H9 (cell line): ENCODE measurements around the gene COMMD9. TPM values are rescaled to one million over a fixed set of nuclear protein-coding genes. Genes with fewer than 3 reads are reported as not detected.
"Not testable (repeated sequence)": the region's sequence is repeated elsewhere in the genome, so short reads cannot be mapped to it uniquely, and the experiment has no call there.

Experiments
- DNase-seq: peaks from one replicate; pipeline ENCODE4 v3.0.0-alpha.2; 2017
- H2AFZ ChIP-seq: one replicate; pipeline ENCODE4 v1.6.1; 2013; ENCODE audit warnings: mild to moderate bottlenecking, low read length, control low read depth, moderate library complexity
- H2AK5ac ChIP-seq: 2 replicates; pipeline ENCODE4 v1.6.1; 2013; ENCODE audit warnings: low read length, control low read depth, mixed read lengths; ENCODE audit not compliant: insufficient read length
- H2BK120ac ChIP-seq: one replicate; pipeline ENCODE4 v1.6.1; 2013; ENCODE audit warnings: low read depth, mild to moderate bottlenecking, low read length, control low read depth, inconsistent platforms; ENCODE audit not compliant: poor library complexity, severe bottlenecking
- H2BK12ac ChIP-seq: 2 replicates; pipeline ENCODE4 v1.6.1; 2013; ENCODE audit warnings: low read length, control low read depth, mixed read lengths, low read depth; ENCODE audit not compliant: insufficient read length
- H2BK15ac ChIP-seq: 2 replicates; pipeline ENCODE4 v1.6.1; 2013; ENCODE audit warnings: low read depth, low read length, control low read depth
- H2BK20ac ChIP-seq: one replicate; pipeline ENCODE4 v1.6.1; 2013; ENCODE audit warnings: low read depth, mild to moderate bottlenecking, low read length, control low read depth, inconsistent platforms; ENCODE audit not compliant: poor library complexity, severe bottlenecking
- H2BK5ac ChIP-seq: 2 replicates; pipeline ENCODE4 v1.6.1; 2013; ENCODE audit warnings: low read length, control low read depth, mixed read lengths; ENCODE audit not compliant: insufficient read length
- H3K14ac ChIP-seq: 2 replicates; pipeline ENCODE4 v1.6.1; 2013; ENCODE audit warnings: low read length, control low read depth; ENCODE audit not compliant: insufficient read depth
- H3K18ac ChIP-seq: 2 replicates; pipeline ENCODE4 v1.6.1; 2013; ENCODE audit warnings: low read depth, mild to moderate bottlenecking, mixed read lengths, low read length, control low read depth; ENCODE audit not compliant: insufficient read length
- H3K23ac ChIP-seq: 2 replicates; pipeline ENCODE4 v1.6.1; 2013; ENCODE audit warnings: low read length, control low read depth, mixed read lengths, low read depth; ENCODE audit not compliant: insufficient read length
- H3K23me2 ChIP-seq: 2 replicates; pipeline ENCODE4 v1.6.1; 2013; ENCODE audit warnings: low read depth, mild to moderate bottlenecking, mixed read lengths, low read length, control low read depth; ENCODE audit not compliant: insufficient read length, poor library complexity, severe bottlenecking
- H3K27ac ChIP-seq: 2 replicates; pipeline ENCODE4 v1.5.1; 2013; ENCODE audit warnings: low read length, control low read depth, mixed read lengths, low read depth; ENCODE audit not compliant: insufficient read length
- H3K27me3 ChIP-seq: 2 replicates; pipeline ENCODE4 v1.6.1; 2013; ENCODE audit warnings: low read length, control low read depth, inconsistent platforms; ENCODE audit not compliant: insufficient read depth
- H3K4ac ChIP-seq: 2 replicates; pipeline ENCODE4 v1.6.1; 2013; ENCODE audit warnings: low read depth, mild to moderate bottlenecking, control low read depth, inconsistent platforms, low read length, moderate library complexity
- H3K4me1 ChIP-seq: 2 replicates; pipeline ENCODE4 v1.6.1; 2013; ENCODE audit warnings: low read length, control low read depth, inconsistent platforms; ENCODE audit not compliant: insufficient read depth
- H3K4me2 ChIP-seq: 2 replicates; pipeline ENCODE4 v1.6.1; 2013; ENCODE audit warnings: low read length, control low read depth, mixed read lengths; ENCODE audit not compliant: insufficient read length, insufficient read depth
- H3K56ac ChIP-seq: 2 replicates; pipeline ENCODE4 v1.6.1; 2013; ENCODE audit warnings: low read depth, mild to moderate bottlenecking, mixed read lengths, low read length, control low read depth; ENCODE audit not compliant: insufficient read length
- H3K79me1 ChIP-seq: 2 replicates; pipeline ENCODE4 v1.6.1; 2013; ENCODE audit warnings: low read depth, mild to moderate bottlenecking, moderate library complexity, low read length, control low read depth, inconsistent platforms; ENCODE audit not compliant: insufficient read depth, poor library complexity, severe bottlenecking
- H3K79me2 ChIP-seq: 2 replicates; pipeline ENCODE4 v1.6.1; 2013; ENCODE audit warnings: low read length, control low read depth, inconsistent platforms; ENCODE audit not compliant: insufficient read depth
- H3K9ac ChIP-seq: 2 replicates; pipeline ENCODE4 v1.6.1; 2013; ENCODE audit warnings: low read length, control low read depth, mixed read lengths; ENCODE audit not compliant: insufficient read length; ENCODE audit errors: extremely low read depth
- H3K9me3 ChIP-seq: one replicate; pipeline ENCODE4 v1.6.1; 2013; ENCODE audit warnings: low read depth, low read length, inconsistent platforms; ENCODE audit not compliant: control insufficient read depth
- H3T11ph ChIP-seq: one replicate; pipeline ENCODE4 v1.6.1; 2013; ENCODE audit warnings: mild to moderate bottlenecking, low read length, control low read depth, inconsistent platforms
- H4K20me1 ChIP-seq: one replicate; pipeline ENCODE4 v1.6.1; 2013; ENCODE audit not compliant: control insufficient read depth, insufficient read length, insufficient read depth
- H4K5ac ChIP-seq: 2 replicates; pipeline ENCODE4 v1.6.1; 2013; ENCODE audit warnings: low read depth, mild to moderate bottlenecking, mixed read lengths, low read length, control low read depth; ENCODE audit not compliant: insufficient read length
- H4K8ac ChIP-seq: replicated peaks from 2 replicates; pipeline ENCODE4 v1.6.1; 2013; ENCODE audit warnings: low read length, control low read depth, mixed read lengths, low read depth; ENCODE audit not compliant: insufficient read length
- H4K91ac ChIP-seq: 2 replicates; pipeline ENCODE4 v1.6.1; 2013; ENCODE audit warnings: low read depth, mild to moderate bottlenecking, moderate library complexity, mixed read lengths, low read length, control low read depth; ENCODE audit not compliant: insufficient read length
- H3K27ac Mint-ChIP-seq, 3 experiments: 2 replicates in 2 of 3; 3 replicates in 1 of 3; pipeline ENCODE4 v1.8.0; 2020 to 2021; ENCODE audit warnings: mixed read lengths in 3 of 3, mild to moderate bottlenecking in 1 of 3, moderate library complexity in 1 of 3
- H3K27me3 Mint-ChIP-seq: 2 replicates; pipeline ENCODE4 v1.8.0; 2021; ENCODE audit warnings: low read depth, mild to moderate bottlenecking, moderate library complexity, mixed read lengths
- H3K36me3 Mint-ChIP-seq, 3 experiments: 2 replicates in 2 of 3; 3 replicates in 1 of 3; pipeline ENCODE4 v1.8.0; 2020 to 2021; ENCODE audit warnings: low read depth in 3 of 3, mixed read lengths in 3 of 3; ENCODE audit not compliant: insufficient read depth in 1 of 3
- H3K4me1 Mint-ChIP-seq, 2 experiments: 2 replicates each; pipeline ENCODE4 v1.8.0; 2020; ENCODE audit warnings: mixed read lengths in 2 of 2
- H3K4me3 Mint-ChIP-seq, 2 experiments: 2 replicates in 1 of 2; 3 replicates in 1 of 2; pipeline ENCODE4 v1.8.0; 2020 to 2021; ENCODE audit warnings: mild to moderate bottlenecking in 2 of 2, mixed read lengths in 2 of 2, moderate library complexity in 1 of 2
- H3K9me3 Mint-ChIP-seq, 2 experiments: 2 replicates in 1 of 2; 3 replicates in 1 of 2; pipeline ENCODE4 v1.8.0; 2020; ENCODE audit warnings: mild to moderate bottlenecking in 2 of 2, mixed read lengths in 2 of 2, moderate library complexity in 1 of 2
- WGBS: extraction: QIAGEN DNeasy Blood & Tissue Kit; methylation state at CpG from one replicate; pipeline ENCODE4 v1.1.7; 2013; ENCODE audit warnings: missing lambda C conversion rate, low lambda C conversion rate, mixed read lengths; ENCODE audit not compliant: insufficient read length; ENCODE audit errors: extremely low coverage; 5-methylcytosine and 5-hydroxymethylcytosine counted together
- total RNA-seq: library from RNA; stranded (reverse); gene quantifications from 2 replicates; pipeline ENCODE4 v1.2.1, GENCODE V29; 2021

The COMMD9 gene
- total RNA-seq, 1 experiment from 2014 or later = 47.0 TPM

- H2BK20ac ChIP-seq, H3K18ac ChIP-seq, H2AK5ac ChIP-seq, H4K8ac ChIP-seq, H2BK15ac ChIP-seq, H3K27ac ChIP-seq, H3T11ph ChIP-seq, H2BK12ac ChIP-seq, H3K9me3 ChIP-seq, H3K4me1 ChIP-seq, H3K9ac ChIP-seq, H3K27me3 ChIP-seq, H3K9me3 Mint-ChIP-seq, H3K56ac ChIP-seq, H2AFZ ChIP-seq, H3K4me3 Mint-ChIP-seq, H3K27me3 Mint-ChIP-seq, H3K23me2 ChIP-seq, H3K4ac ChIP-seq, H4K91ac ChIP-seq, DNase-seq, H4K20me1 ChIP-seq, H3K36me3 Mint-ChIP-seq, H3K79me1 ChIP-seq, H3K14ac ChIP-seq, H2BK120ac ChIP-seq, H3K79me2 ChIP-seq, H3K23ac ChIP-seq, H4K5ac ChIP-seq, H2BK5ac ChIP-seq, H3K4me2 ChIP-seq: not testable (repeated sequence)
- H3K4me1 Mint-ChIP-seq = peaks cover 26 to 27% of the 10 kb centered on the region in 2 experiments
- H3K27ac Mint-ChIP-seq = peak overlapping the region in 1 of 3 experiments; percentile 15; a peak in 2 of 7 replicates
- no CpG with 5 or more reads among the region's 15 CpGs for WGBS
These were observed 35.7 kb upstream of the COMMD9 start for GRCh38 chr11:36324956-36325355.
